GM23338 (cell line): ENCODE results near the gene RBM44. TPM values are rescaled to one million over a fixed set of nuclear protein-coding genes. Genes with fewer than 3 reads are reported as not detected.
"Not testable (repeated sequence)": the region's sequence is repeated elsewhere in the genome, so short reads cannot be mapped to it uniquely, and the experiment has no call there.

Experiments
- ATAC-seq: fragments of 200-7000 bp; cut with Tn5 transposase; 3 replicates; pipeline ENCODE4 v1.9.1; 2020
- DNase-seq: peaks from one replicate; pipeline ENCODE4 v3.0.0-alpha.2; 2015; ENCODE audit warnings: low spot score
- H2AFZ ChIP-seq: fragments of 200-600 bp; sonication (generic); 2 replicates; pipeline ENCODE4 v1.8.0; 2016; ENCODE audit warnings: antibody characterized with exemption, mild to moderate bottlenecking, moderate library complexity
- H3F3A ChIP-seq: fragments of 200-600 bp; sonication (generic); replicated peaks from 2 replicates; pipeline ENCODE4 v1.8.0; 2017; ENCODE audit warnings: antibody characterized with exemption, mixed run types, low read depth
- H3K27ac ChIP-seq: fragments of 200-600 bp; sonication (generic); 2 replicates; pipeline ENCODE4 v1.6.1; 2016; ENCODE audit warnings: low read depth
- H3K27me3 ChIP-seq: fragments of 200-600 bp; sonication (generic); 2 replicates; pipeline ENCODE4 v1.8.0; 2016; ENCODE audit warnings: mild to moderate bottlenecking, mixed run types, moderate library complexity; ENCODE audit not compliant: insufficient read depth
- H3K36me3 ChIP-seq: fragments of 200-600 bp; sonication (generic); 2 replicates; pipeline ENCODE4 v1.8.0; 2016; ENCODE audit warnings: mild to moderate bottlenecking; ENCODE audit not compliant: insufficient read depth
- H3K4me1 ChIP-seq: fragments of 200-600 bp; sonication (generic); 2 replicates; pipeline ENCODE4 v1.8.0; 2016; ENCODE audit warnings: mild to moderate bottlenecking, moderate library complexity; ENCODE audit not compliant: insufficient read depth
- H3K4me2 ChIP-seq: fragments of 200-600 bp; sonication (generic); 2 replicates; pipeline ENCODE4 v1.7.1; 2017; ENCODE audit warnings: mixed run types
- H3K4me3 ChIP-seq: fragments of 200-600 bp; sonication (generic); 2 replicates; pipeline ENCODE4 v1.6.1; 2016; ENCODE audit warnings: mixed run types
- H3K79me2 ChIP-seq: fragments of 200-600 bp; sonication (generic); replicated peaks from 2 replicates; pipeline ENCODE4 v1.8.0; 2017; ENCODE audit warnings: mild to moderate bottlenecking; ENCODE audit not compliant: insufficient read depth
- H3K9me2 ChIP-seq: fragments of 200-600 bp; sonication (generic); 2 replicates; pipeline ENCODE4 v1.8.0; 2017; ENCODE audit not compliant: insufficient read depth
- H4K20me1 ChIP-seq: fragments of 200-600 bp; sonication (generic); replicated peaks from 2 replicates; pipeline ENCODE4 v1.8.0; 2017; ENCODE audit warnings: mild to moderate bottlenecking; ENCODE audit not compliant: insufficient read depth
- H3K27ac Mint-ChIP-seq: 2 replicates; pipeline ENCODE4 v1.8.0; 2020; ENCODE audit warnings: inconsistent platforms, mild to moderate bottlenecking, moderate library complexity, mixed read lengths
- H3K27me3 Mint-ChIP-seq: 3 replicates; pipeline ENCODE4 v1.8.0; 2022; ENCODE audit warnings: low read depth, mild to moderate bottlenecking, moderate library complexity, mixed read lengths, inconsistent platforms; ENCODE audit not compliant: insufficient read depth, poor library complexity
- H3K36me3 Mint-ChIP-seq: 3 replicates; pipeline ENCODE4 v1.8.0; 2021; ENCODE audit warnings: low read depth, mild to moderate bottlenecking, inconsistent platforms, moderate library complexity, mixed read lengths
- H3K4me1 Mint-ChIP-seq: 3 replicates; pipeline ENCODE4 v1.8.0; 2020; ENCODE audit warnings: mild to moderate bottlenecking, inconsistent platforms, mixed read lengths
- H3K4me3 Mint-ChIP-seq: 3 replicates; pipeline ENCODE4 v1.8.0; 2021; ENCODE audit warnings: moderate library complexity, mild to moderate bottlenecking, inconsistent platforms, mixed read lengths
- H3K9me3 Mint-ChIP-seq: 3 replicates; pipeline ENCODE4 v1.8.0; 2020; ENCODE audit warnings: moderate library complexity, mild to moderate bottlenecking, inconsistent platforms, mixed read lengths
- EZH2 ChIP-seq: fragments of 200-600 bp; sonication (generic); IDR thresholded peaks from one replicate; pipeline ENCODE4 v1.8.0; 2017; ENCODE audit warnings: antibody characterized with exemption, mild to moderate bottlenecking, low read depth; ENCODE audit not compliant: unreplicated experiment
- POLR2AphosphoS5 ChIP-seq: IDR thresholded peaks from 2 replicates; pipeline ENCODE4 v1.6.1; 2016; ENCODE audit warnings: antibody characterized with exemption, low read depth
- REST ChIP-seq: IDR thresholded peaks from one replicate; pipeline ENCODE4 v1.6.1; 2018; ENCODE audit warnings: antibody characterized with exemption; ENCODE audit not compliant: unreplicated experiment
- STAT1 ChIP-seq: IDR thresholded peaks from one replicate; pipeline ENCODE4 v1.6.1; 2016; ENCODE audit warnings: antibody characterized with exemption; ENCODE audit not compliant: unreplicated experiment
- polyA plus RNA-seq: library from polyadenylated mRNA; unstranded; fragments of >200 nt; fragmentation: Nextera tagmentation; extraction: Ambion mirVana; gene quantifications from 2 replicates; pipeline ENCODE4 v1.2.1, GENCODE V29; 2016
- total RNA-seq: library from RNA; depleted of rRNA; stranded (reverse); fragments of >200 nt; shearing (Covaris generic); gene quantifications from 2 replicates; pipeline ENCODE4 v1.2.3, GENCODE V29; 2014
- TF ChIP-seq, protein P1 (sequence below): fragments of 250-450 bp; sonication (Bioruptor Pico); IDR thresholded peaks from 2 replicates; pipeline ENCODE4 v1.5.0; 2020; ENCODE audit warnings: mild to moderate bottlenecking, moderate library complexity
- TF ChIP-seq, protein P2 (sequence below), 2 experiments: fragments of 200-600 bp in 1 of 2; sonication (generic) in 1 of 2; conservative IDR thresholded peaks; 2 replicates each; pipeline versions ENCODE4 v1.5.1 to v1.6.1; 2016 to 2017; ENCODE audit warnings: antibody characterized with exemption in 2 of 2, low read depth in 2 of 2, mild to moderate bottlenecking in 2 of 2, moderate library complexity in 1 of 2

The RBM44 gene
- total and polyA plus RNA-seq, 2 experiments from 2014 or later, result 0.29 to 0.87 TPM

DNA sequence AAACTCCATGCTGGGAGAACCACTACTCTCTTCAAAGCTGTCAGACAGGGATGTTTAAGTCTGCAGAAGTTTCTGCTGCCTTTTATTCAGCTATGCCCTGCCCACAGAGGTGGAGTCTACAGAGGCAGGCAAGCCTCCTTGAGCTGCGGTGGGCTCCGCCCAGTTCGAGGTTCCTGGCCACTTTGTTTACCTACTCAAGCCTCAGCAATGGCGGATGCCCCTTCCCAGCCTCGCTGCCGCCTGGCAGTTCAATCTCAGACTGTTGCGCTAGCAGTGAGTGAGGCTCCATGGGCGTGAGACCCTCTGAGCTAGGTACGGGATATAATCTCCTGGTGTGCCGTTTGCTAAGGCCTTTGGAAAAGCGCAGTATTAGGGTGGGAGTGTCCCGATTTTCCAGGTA, 50.4 kb downstream of the RBM44 start:
- not testable (repeated sequence) for H3K27ac Mint-ChIP-seq, H3K27me3 Mint-ChIP-seq, H3F3A ChIP-seq, DNase-seq, H3K36me3 ChIP-seq, H3K4me2 ChIP-seq, H3K79me2 ChIP-seq, H3K4me3 ChIP-seq, H2AFZ ChIP-seq, H3K4me1 ChIP-seq, H3K4me1 Mint-ChIP-seq, H3K9me2 ChIP-seq, H3K4me3 Mint-ChIP-seq, H4K20me1 ChIP-seq, H3K27me3 ChIP-seq, H3K27ac ChIP-seq, ATAC-seq, H3K36me3 Mint-ChIP-seq
- H3K9me3 Mint-ChIP-seq, result peaks cover 37% of the 10 kb centered on the region; the same call in 2 of the 3 replicates

DNA sequence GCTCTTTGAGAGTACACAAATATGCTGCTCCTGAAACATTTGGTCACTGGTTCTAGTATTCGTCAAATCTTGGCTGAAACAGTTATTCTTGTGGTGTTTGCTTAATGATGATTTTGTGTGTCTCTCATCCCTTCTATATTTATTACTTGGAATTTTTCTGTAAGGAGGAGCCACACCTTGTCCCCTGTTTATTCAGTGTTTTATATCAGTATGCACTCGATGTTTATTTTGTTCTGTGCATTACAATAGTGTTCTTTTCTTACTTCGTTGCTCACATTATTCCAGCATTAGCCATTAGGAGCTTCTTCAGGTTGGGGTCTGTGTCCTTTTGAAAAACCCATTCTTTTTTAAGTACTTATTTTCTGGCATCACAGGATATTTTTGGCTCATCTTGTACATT, 55.7 kb downstream of the RBM44 start:
- Histone ChIP-seq H3K79me2 (no peaks in the 10 kb centered on the region), H3K27me3 (peaks cover 13% of the 10 kb centered on the region), H3K36me3 (no peaks in the 10 kb centered on the region), H3K4me1 (no peaks in the 10 kb centered on the region), H3K4me2 (no peak overlapping the region), H3K9me2 (no peaks in the 10 kb centered on the region), H3K27ac (no peak overlapping the region), H3K4me3 (no peak overlapping the region), H4K20me1 (no peaks in the 10 kb centered on the region), H3F3A (no peaks in the 10 kb centered on the region), H2AFZ (no peak overlapping the region)
- Mint-ChIP-seq H3K4me3 (no peak overlapping the region), H3K9me3 (peaks cover 10% of the 10 kb centered on the region; the same call in 2 of the 3 replicates), H3K27me3 (peaks cover 12% of the 10 kb centered on the region), H3K4me1 (peaks cover 14% of the 10 kb centered on the region), H3K27ac (no peak overlapping the region), H3K36me3 (peaks cover 1% of the 10 kb centered on the region; the same call in 1 of the 3 replicates)
- no peak for DNase-seq
- no peak for ATAC-seq
- TF ChIP-seq POLR2AphosphoS5 (no peak), EZH2 (no peak), REST (no peak), STAT1 (no peak)
- TF ChIP-seq, protein P1, sequence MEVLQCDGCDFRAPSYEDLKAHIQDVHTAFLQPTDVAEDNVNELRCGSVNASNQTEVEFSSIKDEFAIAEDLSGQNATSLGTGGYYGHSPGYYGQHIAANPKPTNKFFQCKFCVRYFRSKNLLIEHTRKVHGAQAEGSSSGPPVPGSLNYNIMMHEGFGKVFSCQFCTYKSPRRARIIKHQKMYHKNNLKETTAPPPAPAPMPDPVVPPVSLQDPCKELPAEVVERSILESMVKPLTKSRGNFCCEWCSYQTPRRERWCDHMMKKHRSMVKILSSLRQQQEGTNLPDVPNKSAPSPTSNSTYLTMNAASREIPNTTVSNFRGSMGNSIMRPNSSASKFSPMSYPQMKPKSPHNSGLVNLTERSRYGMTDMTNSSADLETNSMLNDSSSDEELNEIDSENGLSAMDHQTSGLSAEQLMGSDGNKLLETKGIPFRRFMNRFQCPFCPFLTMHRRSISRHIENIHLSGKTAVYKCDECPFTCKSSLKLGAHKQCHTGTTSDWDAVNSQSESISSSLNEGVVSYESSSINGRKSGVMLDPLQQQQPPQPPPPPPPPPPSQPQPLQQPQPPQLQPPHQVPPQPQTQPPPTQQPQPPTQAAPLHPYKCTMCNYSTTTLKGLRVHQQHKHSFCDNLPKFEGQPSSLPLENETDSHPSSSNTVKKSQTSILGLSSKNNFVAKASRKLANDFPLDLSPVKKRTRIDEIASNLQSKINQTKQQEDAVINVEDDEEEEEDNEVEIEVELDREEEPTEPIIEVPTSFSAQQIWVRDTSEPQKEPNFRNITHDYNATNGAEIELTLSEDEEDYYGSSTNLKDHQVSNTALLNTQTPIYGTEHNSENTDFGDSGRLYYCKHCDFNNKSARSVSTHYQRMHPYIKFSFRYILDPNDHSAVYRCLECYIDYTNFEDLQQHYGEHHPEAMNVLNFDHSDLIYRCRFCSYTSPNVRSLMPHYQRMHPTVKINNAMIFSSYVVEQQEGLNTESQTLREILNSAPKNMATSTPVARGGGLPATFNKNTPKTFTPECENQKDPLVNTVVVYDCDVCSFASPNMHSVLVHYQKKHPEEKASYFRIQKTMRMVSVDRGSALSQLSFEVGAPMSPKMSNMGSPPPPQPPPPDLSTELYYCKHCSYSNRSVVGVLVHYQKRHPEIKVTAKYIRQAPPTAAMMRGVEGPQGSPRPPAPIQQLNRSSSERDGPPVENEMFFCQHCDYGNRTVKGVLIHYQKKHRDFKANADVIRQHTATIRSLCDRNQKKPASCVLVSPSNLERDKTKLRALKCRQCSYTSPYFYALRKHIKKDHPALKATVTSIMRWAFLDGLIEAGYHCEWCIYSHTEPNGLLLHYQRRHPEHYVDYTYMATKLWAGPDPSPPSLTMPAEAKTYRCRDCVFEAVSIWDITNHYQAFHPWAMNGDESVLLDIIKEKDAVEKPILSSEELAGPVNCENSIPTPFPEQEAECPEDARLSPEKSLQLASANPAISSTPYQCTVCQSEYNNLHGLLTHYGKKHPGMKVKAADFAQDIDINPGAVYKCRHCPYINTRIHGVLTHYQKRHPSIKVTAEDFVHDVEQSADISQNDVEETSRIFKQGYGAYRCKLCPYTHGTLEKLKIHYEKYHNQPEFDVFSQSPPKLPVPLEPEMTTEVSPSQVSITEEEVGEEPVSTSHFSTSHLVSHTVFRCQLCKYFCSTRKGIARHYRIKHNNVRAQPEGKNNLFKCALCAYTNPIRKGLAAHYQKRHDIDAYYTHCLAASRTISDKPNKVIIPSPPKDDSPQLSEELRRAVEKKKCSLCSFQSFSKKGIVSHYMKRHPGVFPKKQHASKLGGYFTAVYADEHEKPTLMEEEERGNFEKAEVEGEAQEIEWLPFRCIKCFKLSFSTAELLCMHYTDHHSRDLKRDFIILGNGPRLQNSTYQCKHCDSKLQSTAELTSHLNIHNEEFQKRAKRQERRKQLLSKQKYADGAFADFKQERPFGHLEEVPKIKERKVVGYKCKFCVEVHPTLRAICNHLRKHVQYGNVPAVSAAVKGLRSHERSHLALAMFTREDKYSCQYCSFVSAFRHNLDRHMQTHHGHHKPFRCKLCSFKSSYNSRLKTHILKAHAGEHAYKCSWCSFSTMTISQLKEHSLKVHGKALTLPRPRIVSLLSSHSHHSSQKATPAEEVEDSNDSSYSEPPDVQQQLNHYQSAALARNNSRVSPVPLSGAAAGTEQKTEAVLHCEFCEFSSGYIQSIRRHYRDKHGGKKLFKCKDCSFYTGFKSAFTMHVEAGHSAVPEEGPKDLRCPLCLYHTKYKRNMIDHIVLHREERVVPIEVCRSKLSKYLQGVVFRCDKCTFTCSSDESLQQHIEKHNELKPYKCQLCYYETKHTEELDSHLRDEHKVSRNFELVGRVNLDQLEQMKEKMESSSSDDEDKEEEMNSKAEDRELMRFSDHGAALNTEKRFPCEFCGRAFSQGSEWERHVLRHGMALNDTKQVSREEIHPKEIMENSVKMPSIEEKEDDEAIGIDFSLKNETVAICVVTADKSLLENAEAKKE (CRISPR knock-in tag), result no peak
- TF ChIP-seq, protein P2, sequence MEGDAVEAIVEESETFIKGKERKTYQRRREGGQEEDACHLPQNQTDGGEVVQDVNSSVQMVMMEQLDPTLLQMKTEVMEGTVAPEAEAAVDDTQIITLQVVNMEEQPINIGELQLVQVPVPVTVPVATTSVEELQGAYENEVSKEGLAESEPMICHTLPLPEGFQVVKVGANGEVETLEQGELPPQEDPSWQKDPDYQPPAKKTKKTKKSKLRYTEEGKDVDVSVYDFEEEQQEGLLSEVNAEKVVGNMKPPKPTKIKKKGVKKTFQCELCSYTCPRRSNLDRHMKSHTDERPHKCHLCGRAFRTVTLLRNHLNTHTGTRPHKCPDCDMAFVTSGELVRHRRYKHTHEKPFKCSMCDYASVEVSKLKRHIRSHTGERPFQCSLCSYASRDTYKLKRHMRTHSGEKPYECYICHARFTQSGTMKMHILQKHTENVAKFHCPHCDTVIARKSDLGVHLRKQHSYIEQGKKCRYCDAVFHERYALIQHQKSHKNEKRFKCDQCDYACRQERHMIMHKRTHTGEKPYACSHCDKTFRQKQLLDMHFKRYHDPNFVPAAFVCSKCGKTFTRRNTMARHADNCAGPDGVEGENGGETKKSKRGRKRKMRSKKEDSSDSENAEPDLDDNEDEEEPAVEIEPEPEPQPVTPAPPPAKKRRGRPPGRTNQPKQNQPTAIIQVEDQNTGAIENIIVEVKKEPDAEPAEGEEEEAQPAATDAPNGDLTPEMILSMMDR (conservative IDR thresholded peaks at IDR 0.05; ENCODE audit: low read depth in 2 of 2), result no peak
